Cardiac fibroblast (primary cell): ENCODE data around the gene ERO1B.

ENCODE experiments used
- DNase-seq, 2 donors: peaks; one replicate each; pipeline versions ENCODE4 v3.0.0 to v3.0.0-alpha.2; 2010; ENCODE audit warnings: low read depth in 2 of 2
- H3K4me3 ChIP-seq, 2 donors: replicated peaks in 1 of 2; 1 replicate in 1 of 2; 2 replicates in 1 of 2; pipeline ENCODE4 v1.5.1; 2011; ENCODE audit warnings: low read depth in 2 of 2, low read length in 2 of 2, mild to moderate bottlenecking in 2 of 2, moderate library complexity in 1 of 2
- CTCF ChIP-seq: IDR thresholded peaks from one replicate; pipeline ENCODE4 v1.5.1; 2011; ENCODE audit warnings: low read depth, mild to moderate bottlenecking, low read length, inconsistent platforms

The ERO1B gene

GRCh38 chr1:236301958-236302335, 20.2 kb upstream of the ERO1B start:
- DNase-seq: no peak
- no peak overlapping the region for H3K4me3 ChIP-seq
- no peak for TF ChIP-seq CTCF

GRCh38 chr1:236301080-236301957, 19.6 kb upstream of the ERO1B start:
- H3K4me3 ChIP-seq: no peak overlapping the region
- TF ChIP-seq CTCF: no peak
- no peak for DNase-seq

- TF ChIP-seq CTCF: no peak
- H3K4me3 ChIP-seq: no peak overlapping the region
- DNase-seq: no peak
Observed at GRCh38 chr1:236297161-236297560, 15.4 kb upstream of the ERO1B start.

GRCh38 chr1:236292425-236292824, 10.7 kb upstream of the ERO1B start:
- no peak overlapping the region for H3K4me3 ChIP-seq
- no peak for TF ChIP-seq CTCF
- no peak for DNase-seq

GRCh38 chr1:236289492-236290131, 7.9 kb upstream of the ERO1B start:
- DNase-seq: no peak
- no peak overlapping the region for H3K4me3 ChIP-seq
- no peak for TF ChIP-seq CTCF

- DNase-seq: no peak
- no peak overlapping the region for H3K4me3 ChIP-seq
- TF ChIP-seq CTCF: no peak
Observed at GRCh38 chr1:236288620-236288976, 6.8 kb upstream of the ERO1B start.
